CD4-positive, CD25-positive, alpha-beta regulatory T cell (primary cell): ENCODE data around the gene TRHDE. TPM values are rescaled to one million over a fixed set of nuclear protein-coding genes. Genes with fewer than 3 reads are reported as not detected.
A peak's percentile ranks its signal among the peaks of the same experiment; 100 is the strongest.

Experiments used
- ATAC-seq, 2 donors: fragments of 150-1000 bp; cut with Tn5 transposase; one replicate each; pipeline ENCODE4 v1.10.0; 2021; ENCODE audit warnings: low read depth in 2 of 2, moderate number of reproducible peaks in 2 of 2, moderate library complexity in 1 of 2
- DNase-seq, 3 donors: peaks; one replicate each; pipeline versions ENCODE4 v3.0.0 to v3.0.0-alpha.2; 2012 to 2022; ENCODE audit warnings: mixed read lengths in 1 of 3
- H3K27ac ChIP-seq: one replicate; pipeline ENCODE4 v1.7.0; 2013; ENCODE audit warnings: mild to moderate bottlenecking, low read length; ENCODE audit not compliant: insufficient read depth, poor library complexity, severe bottlenecking
- H3K27me3 ChIP-seq: one replicate; pipeline ENCODE4 v1.7.0; 2013; ENCODE audit warnings: low read length; ENCODE audit not compliant: control insufficient read depth, insufficient read depth
- H3K36me3 ChIP-seq: one replicate; pipeline ENCODE4 v1.7.0; 2013; ENCODE audit warnings: mild to moderate bottlenecking, low read length, moderate library complexity; ENCODE audit not compliant: control insufficient read depth, insufficient read depth
- H3K4me1 ChIP-seq: 2 replicates; pipeline ENCODE4 v1.7.0; 2013; ENCODE audit warnings: mild to moderate bottlenecking, low read length; ENCODE audit not compliant: insufficient read depth, control insufficient read depth, poor library complexity, severe bottlenecking
- H3K4me3 ChIP-seq: one replicate; pipeline ENCODE4 v1.7.0; 2013; ENCODE audit warnings: low read depth, mild to moderate bottlenecking, low read length, moderate library complexity
- H3K9me3 ChIP-seq, 2 experiments: 1 replicate in 1 of 2; 2 replicates in 1 of 2; pipeline ENCODE4 v1.7.0; 2013; ENCODE audit warnings: low read length in 2 of 2, mild to moderate bottlenecking in 1 of 2, moderate library complexity in 1 of 2; ENCODE audit not compliant: control insufficient read depth in 2 of 2
- H3K27ac Mint-ChIP-seq, 3 donors: one replicate each; pipeline ENCODE4 v1.8.0; 2020 to 2022; ENCODE audit warnings: mild to moderate bottlenecking in 3 of 3, mixed read lengths in 3 of 3, moderate library complexity in 2 of 3
- H3K27me3 Mint-ChIP-seq: one replicate; pipeline ENCODE4 v1.8.0; 2022; ENCODE audit warnings: mild to moderate bottlenecking, mixed read lengths
- H3K36me3 Mint-ChIP-seq: one replicate; pipeline ENCODE4 v1.8.0; 2020; ENCODE audit warnings: mixed read lengths
- H3K4me1 Mint-ChIP-seq, 4 donors: one replicate each; pipeline ENCODE4 v1.8.0; 2020 to 2022; ENCODE audit warnings: mixed read lengths in 4 of 4, mild to moderate bottlenecking in 1 of 4
- H3K4me3 Mint-ChIP-seq, 4 donors: one replicate each; pipeline ENCODE4 v1.8.0; 2020 to 2022; ENCODE audit warnings: mild to moderate bottlenecking in 4 of 4, mixed read lengths in 4 of 4, moderate library complexity in 3 of 4
- H3K9me3 Mint-ChIP-seq, 7 donors: one replicate each; pipeline ENCODE4 v1.8.0; 2020 to 2022; ENCODE audit warnings: mixed read lengths in 7 of 7, mild to moderate bottlenecking in 3 of 7, moderate library complexity in 2 of 7
- polyA plus RNA-seq, 4 donors: library from polyadenylated mRNA; unstranded; fragments of 300-500 nt; fragmentation: Illumina TruSeq; gene quantifications; one replicate each; pipeline ENCODE4 v1.2.3, GENCODE V29; 2021
- total RNA-seq: library from RNA; stranded (reverse); gene quantifications from one replicate; pipeline ENCODE4 v1.2.3, GENCODE V29; 2022

TRHDE gene
- total and polyA plus RNA-seq, 5 donors from 2014 or later: not detected

DNA sequence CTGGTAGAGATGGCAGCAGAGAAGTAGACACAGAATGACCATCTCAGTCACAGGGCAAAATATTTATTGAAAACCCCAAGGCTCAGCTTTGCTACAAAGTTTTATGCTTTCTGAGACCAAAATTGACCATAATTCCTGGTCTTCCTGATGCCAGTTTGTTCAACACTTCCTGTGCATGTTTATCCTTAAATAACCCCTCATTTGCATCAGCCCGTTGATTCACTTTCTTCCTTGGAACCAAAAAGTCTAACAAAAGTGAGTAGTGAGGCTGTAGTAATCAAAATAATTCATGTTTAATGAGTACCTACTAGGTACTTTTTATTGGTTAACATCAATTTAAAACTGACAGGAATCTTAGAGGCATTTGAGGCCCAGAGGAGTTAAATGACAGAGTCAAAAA is 51.7 kb downstream of the TRHDE start:
- Histone ChIP-seq H3K36me3 (no peaks in the 10 kb centered on the region), H3K4me3 (no peak overlapping the region), H3K27ac (no peak overlapping the region), H3K27me3 (no peaks in the 10 kb centered on the region), H3K4me1 (no peaks in the 10 kb centered on the region), H3K9me3 (no peaks in the 10 kb centered on the region)
- no peak overlapping the region for H3K27ac Mint-ChIP-seq
- no peaks in the 10 kb centered on the region for H3K27me3 Mint-ChIP-seq
- H3K36me3 Mint-ChIP-seq: no peaks in the 10 kb centered on the region
- H3K4me3 Mint-ChIP-seq: no peak overlapping the region
- H3K4me1 Mint-ChIP-seq: no peaks in the 10 kb centered on the region
- no peak for ATAC-seq
- H3K9me3 Mint-ChIP-seq: peaks cover 0 to 6% (median 1%) of the 10 kb centered on the region in 7 donors
- DNase-seq: no peak

DNA sequence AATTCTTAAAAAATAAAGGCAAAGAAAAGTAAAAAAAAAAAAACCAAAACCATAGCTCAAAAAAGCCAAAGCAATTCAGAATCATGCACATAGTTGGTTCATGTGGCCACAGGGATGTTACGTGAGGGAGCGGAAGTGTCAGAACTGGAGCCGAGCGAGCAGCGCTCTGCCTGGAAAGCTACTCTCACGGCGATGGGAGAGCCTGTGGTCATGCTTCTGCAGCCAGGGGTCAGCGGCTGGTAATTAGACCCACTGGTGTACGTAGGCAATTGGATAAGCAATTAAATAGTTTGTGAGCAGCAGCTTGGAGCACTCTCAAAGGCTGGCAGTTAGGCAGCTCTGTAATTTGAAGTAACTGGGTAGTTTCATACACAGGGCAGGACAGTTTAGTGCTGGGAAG is 58.1 kb downstream of the TRHDE start:
- ATAC-seq (no peak), DNase-seq (no peak)
- H3K36me3 Mint-ChIP-seq: no peaks in the 10 kb centered on the region
- peaks cover 0 to 4% (median 2%) of the 10 kb centered on the region in 7 donors for H3K9me3 Mint-ChIP-seq
- H3K4me3 ChIP-seq: no peak overlapping the region
- no peak overlapping the region for H3K27ac ChIP-seq
- H3K27me3 Mint-ChIP-seq: no peaks in the 10 kb centered on the region
- H3K4me3 Mint-ChIP-seq: no peak overlapping the region
- H3K27ac Mint-ChIP-seq: no peak overlapping the region
- H3K27me3 ChIP-seq: no peaks in the 10 kb centered on the region
- no peaks in the 10 kb centered on the region for H3K36me3 ChIP-seq
- no peaks in the 10 kb centered on the region for H3K9me3 ChIP-seq
- no peaks in the 10 kb centered on the region for H3K4me1 Mint-ChIP-seq
- H3K4me1 ChIP-seq: no peaks in the 10 kb centered on the region

DNA sequence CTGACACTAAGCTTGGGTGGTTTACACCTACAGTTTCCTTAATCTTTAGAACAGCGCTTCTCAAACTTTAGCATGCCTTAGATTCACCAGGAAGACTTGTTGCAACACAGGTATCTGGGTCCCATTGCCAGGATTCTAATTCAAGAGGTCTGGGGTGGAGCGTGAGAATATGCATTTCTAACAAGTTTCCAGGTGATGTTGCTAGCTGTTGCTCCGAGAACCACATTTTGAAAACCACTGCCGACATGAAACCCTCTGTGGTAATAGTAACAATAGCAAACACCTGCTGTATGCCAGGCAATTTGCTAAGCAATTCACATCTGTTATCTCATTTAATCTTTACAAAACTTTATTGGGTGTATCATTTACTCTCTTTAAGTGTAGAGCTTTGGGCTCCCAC is 58.6 kb downstream of the TRHDE start:
- no peak overlapping the region for H3K4me3 Mint-ChIP-seq
- no peak for DNase-seq

DNA sequence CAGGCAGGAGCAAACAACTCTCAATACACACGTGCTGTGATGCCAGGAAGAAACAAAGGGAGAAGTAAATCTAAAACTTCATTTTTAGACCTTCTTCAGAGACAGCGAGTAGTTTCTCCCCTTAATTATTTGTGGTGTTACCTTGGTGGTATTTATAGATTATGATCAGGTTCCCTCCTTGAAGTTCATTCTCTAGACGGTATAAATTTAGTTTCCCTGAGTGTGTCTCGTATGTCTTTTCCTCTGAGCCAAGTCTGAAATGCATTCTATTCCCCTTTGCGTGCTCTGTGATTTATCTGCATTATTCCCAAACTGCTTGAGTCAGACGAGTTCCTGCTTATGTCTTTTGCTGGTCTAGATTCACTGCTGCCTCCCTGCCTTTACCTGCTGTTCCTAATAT is 65.2 kb downstream of the TRHDE start:
- Mint-ChIP-seq H3K4me1 (no peaks in the 10 kb centered on the region), H3K27me3 (no peaks in the 10 kb centered on the region), H3K4me3 (no peak overlapping the region), H3K36me3 (no peaks in the 10 kb centered on the region), H3K9me3 (peaks cover 0 to 4% (median 2%) of the 10 kb centered on the region in 7 donors), H3K27ac (peak overlapping the region in 1 of 3 donors; percentile 39)
- DNase-seq (no peak), ATAC-seq (no peak)
- Histone ChIP-seq H3K4me3 (no peak overlapping the region), H3K4me1 (no peaks in the 10 kb centered on the region), H3K27ac (no peak overlapping the region), H3K9me3 (no peaks in the 10 kb centered on the region), H3K27me3 (no peaks in the 10 kb centered on the region), H3K36me3 (no peaks in the 10 kb centered on the region)

More for the DNA sequence above, 58.6 kb downstream of the TRHDE start:
- no peak for ATAC-seq
- no peaks in the 10 kb centered on the region for H3K36me3 Mint-ChIP-seq
- H3K27ac ChIP-seq: no peak overlapping the region
- no peaks in the 10 kb centered on the region for H3K27me3 ChIP-seq
- H3K9me3 ChIP-seq: no peaks in the 10 kb centered on the region
- H3K4me1 ChIP-seq: no peaks in the 10 kb centered on the region
- no peaks in the 10 kb centered on the region for H3K36me3 ChIP-seq
- no peaks in the 10 kb centered on the region for H3K4me1 Mint-ChIP-seq
- no peak overlapping the region for H3K4me3 ChIP-seq
- H3K27ac Mint-ChIP-seq: no peak overlapping the region
- no peaks in the 10 kb centered on the region for H3K27me3 Mint-ChIP-seq
- H3K9me3 Mint-ChIP-seq: peaks cover 0 to 4% (median 2%) of the 10 kb centered on the region in 7 donors

DNA sequence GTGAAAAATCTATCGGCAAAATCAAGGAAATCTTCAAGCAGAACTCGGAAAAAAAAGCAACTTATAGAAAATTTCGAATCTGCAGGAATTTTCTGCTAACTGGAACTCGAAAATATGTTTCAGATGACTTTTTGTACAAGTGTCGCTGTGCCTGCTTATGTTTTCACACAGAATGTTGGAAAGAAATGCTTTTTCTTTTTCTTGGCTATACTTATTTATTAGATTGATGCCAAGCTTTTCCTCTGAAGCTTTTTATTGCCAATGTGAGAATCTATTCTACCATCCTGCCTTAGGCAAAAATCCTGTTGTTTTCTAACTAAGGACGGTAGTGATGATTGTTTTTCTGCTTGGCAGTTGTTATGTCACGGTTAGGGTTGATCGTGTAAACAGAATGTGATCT is 65.8 kb downstream of the TRHDE start:
- Mint-ChIP-seq H3K27me3 (no peaks in the 10 kb centered on the region), H3K36me3 (no peaks in the 10 kb centered on the region), H3K4me1 (no peaks in the 10 kb centered on the region), H3K9me3 (peaks cover 0 to 4% (median 1%) of the 10 kb centered on the region in 7 donors), H3K27ac (no peak overlapping the region), H3K4me3 (no peak overlapping the region)
- Histone ChIP-seq H3K27me3 (no peaks in the 10 kb centered on the region), H3K4me1 (no peaks in the 10 kb centered on the region), H3K4me3 (no peak overlapping the region), H3K9me3 (no peaks in the 10 kb centered on the region), H3K27ac (no peak overlapping the region), H3K36me3 (no peaks in the 10 kb centered on the region)
- DNase-seq: no peak
- ATAC-seq: no peak

DNA sequence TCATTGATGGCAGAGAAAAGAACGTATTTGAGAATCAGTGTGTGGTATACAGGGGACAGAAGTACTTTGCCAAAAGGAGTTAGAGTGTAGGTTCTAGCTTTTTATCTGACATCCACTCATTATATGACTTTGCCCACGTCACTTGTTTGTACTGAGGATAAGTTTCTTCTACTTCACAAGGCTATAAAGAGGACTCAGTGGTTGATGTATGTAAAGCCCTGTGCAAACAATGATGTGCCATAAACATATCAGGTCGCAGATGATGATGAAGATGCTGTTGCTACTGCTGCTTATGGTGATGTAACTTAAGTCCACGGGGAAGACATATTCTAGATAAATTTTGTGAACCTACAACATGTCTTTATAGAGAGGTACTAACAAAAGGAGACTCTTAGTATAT is 66.3 kb downstream of the TRHDE start:
- no peak for DNase-seq
- Histone ChIP-seq H3K4me1 (no peaks in the 10 kb centered on the region), H3K4me3 (no peak overlapping the region), H3K36me3 (no peaks in the 10 kb centered on the region), H3K9me3 (no peaks in the 10 kb centered on the region), H3K27me3 (no peaks in the 10 kb centered on the region), H3K27ac (no peak overlapping the region)
- Mint-ChIP-seq H3K9me3 (peaks cover 0 to 4% (median 0%) of the 10 kb centered on the region in 7 donors), H3K27me3 (no peaks in the 10 kb centered on the region), H3K4me1 (no peaks in the 10 kb centered on the region), H3K36me3 (no peaks in the 10 kb centered on the region), H3K27ac (no peak overlapping the region), H3K4me3 (no peak overlapping the region)
- ATAC-seq: no peak

DNA sequence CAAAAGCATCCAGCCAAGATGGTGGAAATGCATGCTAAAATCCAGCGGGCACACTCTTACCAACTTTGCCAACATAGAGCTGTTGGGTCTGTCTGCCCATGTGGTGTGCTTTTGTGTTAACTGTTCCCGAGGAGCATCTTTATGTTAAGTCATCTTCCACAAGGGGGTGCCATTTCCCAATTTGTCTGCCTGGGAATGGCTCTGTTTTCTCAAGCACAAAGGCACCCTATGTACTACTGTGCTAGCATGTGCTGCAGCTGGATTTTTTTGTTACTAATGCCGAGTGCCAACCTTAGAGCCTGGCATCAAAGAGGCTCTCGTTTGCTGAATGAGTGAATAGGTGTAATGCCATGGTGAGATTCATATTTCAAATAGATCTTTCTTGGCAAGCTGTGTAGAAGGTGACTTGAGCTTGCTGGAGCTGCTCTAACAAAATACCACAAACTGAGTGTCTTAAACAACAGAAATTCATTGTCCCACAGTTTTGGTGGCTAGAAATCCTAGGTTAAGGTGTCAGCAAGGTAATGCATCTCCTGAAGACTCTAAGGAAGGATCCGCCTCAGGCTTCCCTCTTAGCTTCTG is 74.3 kb downstream of the TRHDE start:
- ATAC-seq (no peak), DNase-seq (peak in 2 of 3 donors; percentile 2 to 54)
- Histone ChIP-seq H3K27ac (no peak overlapping the region), H3K4me3 (no peak overlapping the region), H3K9me3 (no peaks in the 10 kb centered on the region), H3K36me3 (no peaks in the 10 kb centered on the region), H3K27me3 (no peaks in the 10 kb centered on the region), H3K4me1 (no peaks in the 10 kb centered on the region)
- Mint-ChIP-seq H3K36me3 (no peaks in the 10 kb centered on the region), H3K4me3 (no peak overlapping the region), H3K9me3 (peaks cover 0 to 1% (median 0%) of the 10 kb centered on the region in 7 donors), H3K27me3 (no peaks in the 10 kb centered on the region), H3K4me1 (no peaks in the 10 kb centered on the region), H3K27ac (no peak overlapping the region)

DNA sequence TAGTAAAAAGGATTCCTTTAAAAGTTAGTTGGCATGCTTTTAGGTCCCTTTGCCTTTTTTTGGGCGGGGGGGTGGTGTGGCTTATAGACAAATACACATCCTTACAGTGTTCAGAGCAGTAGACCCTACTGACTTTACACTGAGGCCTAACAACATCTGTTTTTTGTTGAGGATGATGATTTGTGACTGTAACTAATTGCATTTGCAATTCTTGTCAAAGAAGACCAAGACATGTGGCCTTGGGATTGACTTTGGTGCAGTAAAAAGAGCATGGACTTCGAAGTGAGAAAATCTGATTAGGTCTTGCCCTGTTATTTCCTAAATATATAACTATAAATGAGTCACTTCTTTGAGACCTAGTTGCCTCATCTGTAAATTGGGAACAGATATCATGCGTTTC is 77.3 kb downstream of the TRHDE start:
- Histone ChIP-seq H3K36me3 (no peaks in the 10 kb centered on the region), H3K4me3 (no peak overlapping the region), H3K9me3 (no peaks in the 10 kb centered on the region), H3K27ac (no peak overlapping the region), H3K4me1 (no peaks in the 10 kb centered on the region), H3K27me3 (no peaks in the 10 kb centered on the region)
- no peak for DNase-seq
- no peak for ATAC-seq
- Mint-ChIP-seq H3K4me3 (no peak overlapping the region), H3K36me3 (no peaks in the 10 kb centered on the region), H3K9me3 (peaks cover 0 to 6% (median 2%) of the 10 kb centered on the region in 7 donors), H3K27me3 (no peaks in the 10 kb centered on the region), H3K4me1 (no peaks in the 10 kb centered on the region), H3K27ac (no peak overlapping the region)
